GM12892 (cell line): ENCODE results near the gene CDKN1B. TPM values are rescaled to one million over a fixed set of nuclear protein-coding genes. Genes with fewer than 3 reads are reported as not detected.

Experiments
- DNase-seq: peaks from one replicate; pipeline ENCODE4 v3.0.0; 2011; ENCODE audit not compliant: insufficient read length
- FAIRE-seq: peaks from 2 replicates; lab custom pipeline; 2011; peaks lifted over from hg19 to GRCh38; lab: Jason Lieb, UNC
- POLR2A ChIP-seq: IDR thresholded peaks from 2 replicates; pipeline ENCODE4 v1.6.1; 2011; ENCODE audit warnings: low read depth, low read length, control low read depth
- POLR2AphosphoS5 ChIP-seq: IDR thresholded peaks from 2 replicates; pipeline ENCODE4 v1.6.1; 2011; ENCODE audit warnings: low read depth, low read length, control low read depth
- TAF1 ChIP-seq: IDR thresholded peaks from 2 replicates; pipeline ENCODE4 v1.6.1; 2011; ENCODE audit warnings: low read depth, mild to moderate bottlenecking, control low read depth, low read length, borderline replicate concordance
- polyA plus RNA-seq: library from polyadenylated mRNA; unstranded; fragments of >200 nt; gene quantifications from one replicate; pipeline ENCODE4 v1.2.1, GENCODE V29; 2012; ENCODE audit warnings: missing spikeins, inconsistent platforms; ENCODE audit not compliant: missing spikeins

CDKN1B gene
- polyA plus RNA-seq, result 15.1 TPM

GRCh38 chr12:12716793-12717585, at the start of gene CDKN1B:
Gene CDKN1B (plus strand): TSS chr12:12717368. CDS start chr12:12717840, 472 bp downstream.
- DNase-seq (peak; percentile 76), FAIRE-seq (peak; percentile 77)
- TF ChIP-seq POLR2A, result peak; percentile 67; the same call in 1 of the 2 replicates
- no peak for TF ChIP-seq TAF1
- peak; percentile 69; the same call in 1 of the 2 replicates for TF ChIP-seq POLR2AphosphoS5

GRCh38 chr12:12668005-12668404, 49.2 kb upstream of the CDKN1B start:
- TF ChIP-seq POLR2A (no peak), POLR2AphosphoS5 (no peak), TAF1 (no peak)
- no peak for FAIRE-seq
- no peak for DNase-seq

- no peak for FAIRE-seq
- no peak for TF ChIP-seq POLR2A
- TF ChIP-seq TAF1, result no peak
- no peak for TF ChIP-seq POLR2AphosphoS5
- no peak for DNase-seq
These were observed 48.1 kb upstream of the CDKN1B start for GRCh38 chr12:12669020-12669419.

GRCh38 chr12:12671850-12672660, 45.1 kb upstream of the CDKN1B start:
- DNase-seq (no peak), FAIRE-seq (no peak)
- TF ChIP-seq POLR2A, result no peak
- TF ChIP-seq TAF1, result no peak
- TF ChIP-seq POLR2AphosphoS5, result no peak

GRCh38 chr12:12673296-12673695, 43.9 kb upstream of the CDKN1B start:
- FAIRE-seq (peak; percentile 36), DNase-seq (no peak)
- TF ChIP-seq POLR2A (no peak), TAF1 (no peak), POLR2AphosphoS5 (no peak)

GRCh38 chr12:12676605-12677004, 40.6 kb upstream of the CDKN1B start:
- FAIRE-seq (no peak), DNase-seq (no peak)
- no peak for TF ChIP-seq TAF1
- no peak for TF ChIP-seq POLR2AphosphoS5
- TF ChIP-seq POLR2A, result no peak

- no peak for DNase-seq
- TF ChIP-seq TAF1 (no peak), POLR2A (no peak), POLR2AphosphoS5 (no peak)
- no peak for FAIRE-seq
These were observed 36.0 kb upstream of the CDKN1B start for GRCh38 chr12:12681061-12681765.

- no peak for DNase-seq
- no peak for FAIRE-seq
- TF ChIP-seq TAF1 (no peak), POLR2A (no peak), POLR2AphosphoS5 (no peak)
These were observed 34.9 kb upstream of the CDKN1B start for GRCh38 chr12:12682284-12682683.

- DNase-seq (no peak), FAIRE-seq (no peak)
- TF ChIP-seq POLR2AphosphoS5, result no peak
- no peak for TF ChIP-seq POLR2A
- no peak for TF ChIP-seq TAF1
These were observed 34.0 kb upstream of the CDKN1B start for GRCh38 chr12:12683136-12683697.

GRCh38 chr12:12683725-12684124, 33.4 kb upstream of the CDKN1B start:
- FAIRE-seq (no peak), DNase-seq (no peak)
- TF ChIP-seq POLR2A (no peak), POLR2AphosphoS5 (no peak), TAF1 (no peak)
